A204.1 (cell line): Measurements from ENCODE around the gene AIFM1.

ENCODE experiments used
- FAIRE-seq: peaks from 2 replicates; lab custom pipeline; 2012; peaks lifted over from hg19 to GRCh38; lab: Jason Lieb, UNC

Gene AIFM1

DNA sequence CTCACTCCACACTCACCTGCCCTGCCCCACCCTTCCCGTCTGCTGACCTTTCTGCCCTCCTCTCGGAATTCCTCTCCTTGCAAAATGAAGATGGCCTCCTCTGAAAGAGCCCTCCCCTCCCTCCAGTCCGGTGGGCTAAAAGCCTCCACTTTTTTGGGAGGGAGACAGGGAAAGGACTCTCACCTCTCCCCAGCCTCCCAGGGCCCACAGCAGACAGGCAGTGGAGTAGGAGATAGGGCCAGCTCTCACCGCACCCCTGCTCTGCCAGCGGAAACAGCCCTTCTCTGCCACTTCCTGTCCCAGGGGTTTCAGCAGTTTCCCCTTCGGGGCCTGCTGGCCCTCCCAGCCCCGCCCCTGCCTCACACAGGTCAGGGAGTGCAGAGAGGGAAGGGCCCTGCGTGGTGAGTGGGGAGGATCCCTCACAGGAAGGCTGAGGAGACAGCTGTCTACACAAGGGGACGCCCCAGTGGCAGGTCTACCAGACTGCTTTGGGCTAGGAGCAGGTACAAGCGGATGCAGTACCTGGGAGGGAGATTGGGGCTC, 73.6 kb downstream of the AIFM1 start:
- FAIRE-seq, result no peak

DNA sequence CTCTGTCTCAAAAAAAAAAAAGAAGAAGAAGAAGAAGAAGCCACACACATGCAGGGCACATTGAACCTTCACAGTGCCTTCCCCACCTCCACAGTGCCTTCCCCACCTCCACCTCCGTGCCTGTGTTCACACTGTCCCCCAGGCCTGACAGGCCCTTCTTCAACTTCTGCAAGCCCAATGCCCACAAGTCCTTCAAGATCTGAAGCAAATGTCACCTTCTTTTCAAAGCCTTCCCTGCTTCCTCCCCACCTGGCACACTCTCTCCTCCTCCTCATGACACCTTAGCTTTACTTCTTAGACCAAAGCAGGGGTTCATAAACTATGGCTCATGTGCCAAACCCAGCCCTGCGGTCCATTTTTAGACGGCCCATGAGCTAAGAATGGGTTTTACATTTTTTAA, 75.3 kb downstream of the AIFM1 start:
- FAIRE-seq, result no peak

DNA sequence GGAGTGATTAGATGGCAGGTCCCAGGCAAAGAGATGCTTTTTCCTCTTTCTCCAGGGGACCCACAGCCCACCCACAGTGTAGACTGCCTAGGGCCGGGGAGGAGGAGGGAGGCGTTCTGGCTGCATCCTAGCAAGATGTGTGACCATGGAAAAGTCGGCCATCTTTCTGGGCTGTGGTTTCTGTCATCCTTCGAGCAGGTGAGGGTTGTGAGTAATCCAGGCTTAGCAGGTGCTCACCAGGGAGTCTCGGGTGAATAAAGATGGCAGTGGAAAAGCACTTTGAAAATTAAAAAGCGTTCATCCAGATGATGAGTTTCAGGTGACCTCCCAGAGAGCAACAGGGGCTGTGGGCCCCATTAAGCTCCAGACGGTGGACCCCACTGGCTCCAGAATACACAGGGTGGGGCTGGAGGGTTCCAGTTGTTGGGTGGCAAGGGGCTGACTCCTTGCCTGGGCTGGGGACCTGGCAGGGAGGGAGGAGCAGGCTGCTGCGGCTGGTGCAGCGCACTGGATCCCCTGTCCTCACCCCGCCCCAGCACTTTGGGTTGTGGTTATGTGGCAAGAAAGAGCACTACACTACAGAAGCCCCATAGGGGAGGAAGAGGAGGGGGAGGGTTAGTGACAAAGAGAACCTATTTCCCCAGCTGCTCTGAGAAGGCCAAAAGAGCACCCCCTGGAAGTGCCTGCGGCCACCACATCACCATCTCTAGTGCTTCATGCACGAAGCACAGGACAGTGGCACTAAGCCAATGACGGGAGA, 79.0 kb downstream of the AIFM1 start:
- no peak for FAIRE-seq

DNA sequence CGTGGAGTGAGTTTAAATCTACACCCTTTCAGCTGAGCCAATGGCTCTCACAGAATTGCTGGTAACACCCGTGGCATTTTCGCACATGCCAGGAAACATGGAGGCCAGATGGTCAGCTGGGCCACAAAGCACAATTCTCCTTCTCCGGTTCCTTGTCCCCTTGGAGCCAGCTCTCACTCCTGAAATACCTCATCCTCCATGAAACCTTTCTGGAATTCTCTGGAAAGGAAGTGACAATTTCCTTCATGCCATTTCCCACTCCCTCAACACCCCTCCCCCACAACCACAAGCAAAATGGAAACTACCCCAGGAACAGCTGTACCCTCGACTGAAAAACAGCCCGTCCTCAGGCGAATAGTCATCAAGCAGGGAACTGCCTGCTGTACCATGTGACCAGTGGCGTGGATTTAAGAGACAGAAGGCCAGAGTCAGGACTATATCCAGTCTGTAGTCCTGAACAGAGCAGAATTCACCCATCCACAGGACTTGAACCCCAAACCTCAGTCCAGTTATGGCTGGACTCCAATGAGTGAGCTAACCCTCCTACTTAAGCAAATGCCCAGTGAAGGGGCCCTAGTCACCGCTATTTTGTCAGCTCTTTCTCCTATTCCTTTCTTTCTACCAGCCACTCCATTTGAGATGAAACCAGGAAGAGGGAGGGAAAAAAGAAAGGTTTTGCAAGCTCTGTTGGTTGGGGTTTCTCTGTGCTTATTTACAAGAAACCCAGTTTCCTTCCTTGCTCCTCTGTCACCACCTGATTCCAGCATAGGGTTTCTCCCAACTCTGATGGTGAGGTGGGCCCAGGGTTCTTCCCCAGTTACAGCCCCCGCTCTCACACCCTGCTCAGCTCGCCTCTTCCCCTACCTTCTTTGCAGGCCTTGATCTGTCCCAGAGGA, 79.8 kb downstream of the AIFM1 start:
- FAIRE-seq, result no peak

DNA sequence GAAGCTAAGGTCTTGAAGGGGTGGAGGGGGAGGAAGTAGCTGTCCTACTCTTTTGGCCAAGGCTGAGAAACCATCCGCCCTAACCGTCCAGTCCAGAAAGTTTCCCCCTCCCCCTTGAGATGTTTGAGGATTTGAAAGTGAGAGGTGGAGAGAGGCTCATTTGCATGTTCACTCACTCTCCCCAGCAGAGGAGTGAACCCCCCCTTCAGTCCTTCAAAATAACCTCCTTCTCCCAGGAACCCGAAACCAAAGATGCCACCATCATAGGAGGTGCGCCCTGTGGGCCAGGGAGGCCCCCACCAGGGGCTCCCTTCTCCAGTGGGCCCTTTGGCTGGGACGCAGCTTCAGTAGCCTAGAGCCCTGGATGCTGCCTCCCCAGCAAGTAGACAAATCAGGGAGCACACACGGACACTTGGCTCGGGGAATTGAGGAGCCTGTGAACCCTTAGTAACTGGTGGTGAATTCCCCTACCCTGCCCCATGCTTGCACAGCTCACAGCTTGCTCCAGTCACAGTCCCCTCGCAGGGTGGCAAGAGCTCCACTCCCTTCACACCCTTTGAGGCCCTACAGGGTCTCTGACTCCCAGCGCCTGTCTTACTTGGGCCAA, 80.9 kb downstream of the AIFM1 start:
- no peak for FAIRE-seq

- no peak for FAIRE-seq
Observed at GRCh38 chrX:130083656-130084382, 81.8 kb downstream of the AIFM1 start.

GRCh38 chrX:130083107-130083490, 82.5 kb downstream of the AIFM1 start:
- FAIRE-seq, result no peak

- FAIRE-seq, result no peak
Observed at GRCh38 chrX:130082244-130083106, 83.2 kb downstream of the AIFM1 start.

GRCh38 chrX:130081421-130082045, 84.1 kb downstream of the AIFM1 start:
- no peak for FAIRE-seq

DNA sequence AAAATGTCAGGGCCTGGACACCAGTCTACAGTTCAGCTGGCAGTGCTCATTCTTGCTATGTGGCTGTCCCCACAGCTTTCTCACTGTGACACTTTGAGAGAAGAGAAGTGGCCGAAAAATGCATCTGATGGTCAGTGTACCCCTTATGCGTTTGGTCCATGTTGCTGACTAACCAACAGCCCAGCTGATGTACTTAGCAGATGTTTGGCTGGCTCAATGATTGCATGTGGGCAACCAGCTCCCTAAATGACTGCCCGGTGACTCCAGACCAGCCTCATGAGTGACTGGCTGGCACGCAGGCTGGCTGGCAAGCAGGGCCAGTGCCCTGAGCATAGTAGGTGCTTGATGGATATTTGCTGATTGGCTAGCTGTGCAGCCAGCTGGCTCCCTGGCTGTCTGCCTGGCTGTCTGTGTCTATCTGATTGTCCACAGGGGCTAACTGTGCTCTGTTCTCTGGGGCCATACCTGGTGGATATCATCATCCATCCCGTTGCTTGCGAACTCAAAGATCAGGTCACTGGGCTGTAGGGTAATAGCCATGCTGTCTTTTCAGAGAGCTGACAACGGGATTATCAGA, 84.8 kb downstream of the AIFM1 start:
- FAIRE-seq, result no peak

- FAIRE-seq, result peak; percentile 84
Observed at GRCh38 chrX:130079824-130080406, 85.7 kb downstream of the AIFM1 start.
